Astrocyte (in vitro differentiated cells and primary cell): Measurements from ENCODE around the gene LRRIQ3. TPM values are rescaled to one million over a fixed set of nuclear protein-coding genes. Genes with fewer than 3 reads are reported as not detected.
"Not testable (repeated sequence)": the region's sequence is repeated elsewhere in the genome, so short reads cannot be mapped to it uniquely, and the experiment has no call there.

ENCODE experiments used
- DNase-seq: peaks from one replicate; pipeline ENCODE4 v3.0.0-alpha.2; 2010; ENCODE audit warnings: low read depth
- FAIRE-seq: peaks from 2 replicates; lab custom pipeline; 2011; peaks lifted over from hg19 to GRCh38; lab: Jason Lieb, UNC
- H2AFZ ChIP-seq: 2 replicates; pipeline ENCODE4 v1.6.0; 2012; ENCODE audit warnings: low read depth, low read length, inconsistent platforms
- H3K27ac ChIP-seq: 2 replicates; pipeline ENCODE4 v1.5.1; 2011; ENCODE audit warnings: low read depth, low read length, inconsistent platforms
- H3K27me3 ChIP-seq: 2 replicates; pipeline ENCODE4 v1.6.0; 2011; ENCODE audit warnings: low read length, inconsistent platforms; ENCODE audit not compliant: insufficient read depth
- H3K36me3 ChIP-seq: 2 replicates; pipeline ENCODE4 v1.5.1; 2011; ENCODE audit warnings: low read length, inconsistent platforms; ENCODE audit not compliant: insufficient read depth
- H3K4me1 ChIP-seq: 2 replicates; pipeline ENCODE4 v1.5.1; 2011; ENCODE audit warnings: low read length, inconsistent platforms; ENCODE audit not compliant: insufficient read depth
- H3K4me2 ChIP-seq: 2 replicates; pipeline ENCODE4 v1.6.0; 2012; ENCODE audit warnings: low read length, inconsistent platforms
- H3K4me3 ChIP-seq: 2 replicates; pipeline ENCODE4 v1.5.1; 2011; ENCODE audit warnings: low read depth, mild to moderate bottlenecking, low read length, inconsistent platforms; ENCODE audit not compliant: insufficient read depth
- H3K79me2 ChIP-seq: 2 replicates; pipeline ENCODE4 v1.6.0; 2012; ENCODE audit warnings: mild to moderate bottlenecking, low read length, inconsistent platforms; ENCODE audit not compliant: insufficient read depth
- H3K9ac ChIP-seq: 2 replicates; pipeline ENCODE4 v1.6.0; 2012; ENCODE audit warnings: mild to moderate bottlenecking, low read length, inconsistent platforms
- H3K9me3 ChIP-seq: 2 replicates; pipeline ENCODE4 v1.5.1; 2012; ENCODE audit warnings: low read depth, mild to moderate bottlenecking, low read length, inconsistent platforms; ENCODE audit not compliant: insufficient read depth
- H4K20me1 ChIP-seq: 2 replicates; pipeline ENCODE4 v1.6.0; 2012; ENCODE audit warnings: low read length, inconsistent platforms; ENCODE audit not compliant: insufficient read depth
- H3K27ac Mint-ChIP-seq: one replicate; pipeline ENCODE4 v1.8.0; 2021; ENCODE audit warnings: mild to moderate bottlenecking, mixed read lengths; ENCODE audit not compliant: unreplicated experiment
- H3K27me3 Mint-ChIP-seq: one replicate; pipeline ENCODE4 v1.8.0; 2021; ENCODE audit warnings: low read depth, mixed read lengths; ENCODE audit not compliant: unreplicated experiment
- H3K36me3 Mint-ChIP-seq: one replicate; pipeline ENCODE4 v1.8.0; 2021; ENCODE audit warnings: low read depth, mixed read lengths; ENCODE audit not compliant: unreplicated experiment
- H3K4me1 Mint-ChIP-seq: one replicate; pipeline ENCODE4 v1.8.0; 2021; ENCODE audit warnings: low read depth, mixed read lengths; ENCODE audit not compliant: unreplicated experiment
- H3K4me3 Mint-ChIP-seq: one replicate; pipeline ENCODE4 v1.8.0; 2021; ENCODE audit warnings: mild to moderate bottlenecking, moderate library complexity, mixed read lengths; ENCODE audit not compliant: unreplicated experiment
- H3K9me3 Mint-ChIP-seq: one replicate; pipeline ENCODE4 v1.8.0; 2021; ENCODE audit warnings: mild to moderate bottlenecking, mixed read lengths; ENCODE audit not compliant: unreplicated experiment
- EZH2 ChIP-seq: IDR thresholded peaks from 2 replicates; pipeline ENCODE4 v1.6.1; 2012; ENCODE audit warnings: mild to moderate bottlenecking, low read length, inconsistent platforms; ENCODE audit not compliant: insufficient read depth
- total RNA-seq: library from RNA; stranded (reverse); gene quantifications from 2 replicates; pipeline ENCODE4 v1.2.1, GENCODE V29; 2021
- TF ChIP-seq, protein P1 (sequence below): IDR thresholded peaks from 2 replicates; pipeline ENCODE4 v1.5.1; 2011; ENCODE audit warnings: low read depth, mild to moderate bottlenecking, inconsistent platforms, low read length, moderate library complexity; ENCODE audit not compliant: insufficient read depth

Gene LRRIQ3
- total RNA-seq, 1 donor from 2014 or later: 0.52 TPM

DNA sequence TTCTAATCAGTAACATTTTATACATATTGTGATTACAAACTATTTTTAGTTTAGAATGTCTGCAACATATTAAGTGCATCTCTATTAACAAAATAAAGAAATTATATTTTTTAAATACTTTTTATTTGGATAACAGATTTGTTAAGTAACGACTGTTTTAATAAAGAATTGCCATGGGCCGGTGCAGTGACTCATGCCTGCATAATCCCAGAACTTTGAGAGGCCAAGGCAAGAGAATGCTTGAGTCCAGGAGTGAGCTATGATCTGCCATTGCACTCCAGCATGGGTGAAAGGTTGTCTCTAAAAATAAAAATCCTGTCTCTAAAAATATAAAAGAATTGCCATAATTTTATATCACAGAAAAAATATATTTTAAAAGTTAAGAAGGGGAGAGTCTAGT is 4.1 kb downstream of the LRRIQ3 start:
- no peak overlapping the region for H3K4me2 ChIP-seq
- peak; percentile 30 for DNase-seq
- H2AFZ ChIP-seq: no peak overlapping the region
- H3K9me3 ChIP-seq: no peaks in the 10 kb centered on the region
- H3K27me3 ChIP-seq: no peaks in the 10 kb centered on the region
- H3K36me3 Mint-ChIP-seq: no peaks in the 10 kb centered on the region
- no peak overlapping the region for H3K4me3 Mint-ChIP-seq
- no peaks in the 10 kb centered on the region for H4K20me1 ChIP-seq
- H3K9me3 Mint-ChIP-seq: peaks cover 1% of the 10 kb centered on the region
- H3K36me3 ChIP-seq: no peaks in the 10 kb centered on the region
- H3K4me1 ChIP-seq: no peaks in the 10 kb centered on the region
- H3K27ac ChIP-seq: no peak overlapping the region
- peaks cover 4% of the 10 kb centered on the region for H3K4me1 Mint-ChIP-seq
- H3K9ac ChIP-seq: no peak overlapping the region
- no peak for TF ChIP-seq EZH2
- TF ChIP-seq, protein P1, sequence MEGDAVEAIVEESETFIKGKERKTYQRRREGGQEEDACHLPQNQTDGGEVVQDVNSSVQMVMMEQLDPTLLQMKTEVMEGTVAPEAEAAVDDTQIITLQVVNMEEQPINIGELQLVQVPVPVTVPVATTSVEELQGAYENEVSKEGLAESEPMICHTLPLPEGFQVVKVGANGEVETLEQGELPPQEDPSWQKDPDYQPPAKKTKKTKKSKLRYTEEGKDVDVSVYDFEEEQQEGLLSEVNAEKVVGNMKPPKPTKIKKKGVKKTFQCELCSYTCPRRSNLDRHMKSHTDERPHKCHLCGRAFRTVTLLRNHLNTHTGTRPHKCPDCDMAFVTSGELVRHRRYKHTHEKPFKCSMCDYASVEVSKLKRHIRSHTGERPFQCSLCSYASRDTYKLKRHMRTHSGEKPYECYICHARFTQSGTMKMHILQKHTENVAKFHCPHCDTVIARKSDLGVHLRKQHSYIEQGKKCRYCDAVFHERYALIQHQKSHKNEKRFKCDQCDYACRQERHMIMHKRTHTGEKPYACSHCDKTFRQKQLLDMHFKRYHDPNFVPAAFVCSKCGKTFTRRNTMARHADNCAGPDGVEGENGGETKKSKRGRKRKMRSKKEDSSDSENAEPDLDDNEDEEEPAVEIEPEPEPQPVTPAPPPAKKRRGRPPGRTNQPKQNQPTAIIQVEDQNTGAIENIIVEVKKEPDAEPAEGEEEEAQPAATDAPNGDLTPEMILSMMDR: no peak
- no peaks in the 10 kb centered on the region for H3K79me2 ChIP-seq
- no peaks in the 10 kb centered on the region for H3K27me3 Mint-ChIP-seq
- no peak for FAIRE-seq
- H3K27ac Mint-ChIP-seq: no peak overlapping the region
- no peak overlapping the region for H3K4me3 ChIP-seq

DNA sequence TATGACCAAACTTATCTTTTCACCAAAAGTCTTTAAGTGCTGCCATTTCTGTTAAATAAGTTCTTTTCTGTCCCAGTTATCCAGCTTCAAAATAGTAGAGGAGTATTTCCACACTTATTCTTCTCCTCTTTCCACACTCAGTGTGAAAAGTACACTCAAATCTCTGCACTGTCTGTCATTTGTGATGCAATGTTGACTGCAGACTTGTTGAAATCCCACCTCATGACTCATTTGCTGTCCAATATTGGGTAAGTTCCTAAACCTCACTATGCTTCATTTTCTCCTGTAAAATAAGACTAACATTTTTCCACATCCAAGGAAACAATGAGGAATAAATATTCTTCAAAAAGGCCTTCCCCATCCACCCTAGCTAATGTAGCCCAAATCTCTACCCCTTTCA is 17.5 kb downstream of the LRRIQ3 start:
- peaks cover 6% of the 10 kb centered on the region for H3K4me1 Mint-ChIP-seq
- TF ChIP-seq, protein P1: no peak
- no peaks in the 10 kb centered on the region for H3K36me3 Mint-ChIP-seq
- Histone ChIP-seq H3K27me3 (no peaks in the 10 kb centered on the region), H3K9me3 (no peaks in the 10 kb centered on the region), H3K27ac (no peak overlapping the region), H3K36me3 (no peaks in the 10 kb centered on the region), H3K9ac (no peak overlapping the region), H3K4me1 (no peaks in the 10 kb centered on the region), H3K4me3 (no peak overlapping the region), H4K20me1 (no peaks in the 10 kb centered on the region), H2AFZ (no peak overlapping the region), H3K4me2 (no peak overlapping the region), H3K79me2 (no peaks in the 10 kb centered on the region)
- H3K27me3 Mint-ChIP-seq: no peaks in the 10 kb centered on the region
- FAIRE-seq (no peak), DNase-seq (peak; percentile 2)
- H3K9me3 Mint-ChIP-seq: no peaks in the 10 kb centered on the region
- peak overlapping the region; percentile 77 for H3K27ac Mint-ChIP-seq
- no peak overlapping the region for H3K4me3 Mint-ChIP-seq

DNA sequence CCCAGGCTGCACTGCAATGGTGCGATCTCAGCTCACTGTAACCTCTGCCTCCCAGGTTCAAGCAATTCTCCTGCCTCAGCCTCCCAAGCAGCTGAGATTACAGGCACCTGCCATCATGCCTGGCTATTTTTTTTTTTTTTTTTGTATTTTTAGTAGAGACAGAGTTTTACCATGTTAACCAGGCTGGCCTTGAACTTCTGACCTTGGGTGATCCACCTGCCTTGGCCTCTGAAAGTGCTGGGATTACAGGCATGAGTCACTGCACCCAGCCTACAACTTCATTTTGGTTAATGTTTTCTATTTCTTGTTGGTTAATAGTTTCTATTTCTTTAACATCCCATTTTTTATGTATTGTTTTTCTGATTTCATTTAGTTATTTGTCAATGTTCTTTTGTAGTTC is 23.6 kb downstream of the LRRIQ3 start:
- not testable (repeated sequence) for H3K4me1 ChIP-seq, H3K9me3 Mint-ChIP-seq, DNase-seq, H3K9ac ChIP-seq, H3K9me3 ChIP-seq, H3K4me3 ChIP-seq, H3K4me1 Mint-ChIP-seq, H4K20me1 ChIP-seq, H3K36me3 ChIP-seq, H3K4me2 ChIP-seq, H3K27me3 ChIP-seq, H3K4me3 Mint-ChIP-seq, H3K79me2 ChIP-seq, H3K27ac Mint-ChIP-seq, H3K27ac ChIP-seq, FAIRE-seq, H2AFZ ChIP-seq, H3K27me3 Mint-ChIP-seq, H3K36me3 Mint-ChIP-seq
